ENCODE data around the gene STK25.

STK25 gene

GRCh38 chr2:241481687-241482086 lies 26.7 kb downstream of the STK25 start:
- DNase-seq (ENCODE audit: insufficient read length, low spot score) (no peak), FAIRE-seq (no peak)
- TF ChIP-seq CTCF (IDR thresholded peaks at IDR 0.05; ENCODE audit: insufficient read depth, missing control alignments), result no peak

GRCh38 chr2:241479026-241479898 lies 29.1 kb downstream of the STK25 start:
- TF ChIP-seq CTCF (IDR thresholded peaks at IDR 0.05; ENCODE audit: insufficient read depth, missing control alignments), result no peak
- DNase-seq (ENCODE audit: insufficient read length, low spot score) (no peak), FAIRE-seq (no peak)

- no peak for TF ChIP-seq CTCF (IDR thresholded peaks at IDR 0.05; ENCODE audit: insufficient read depth, missing control alignments)
- DNase-seq (ENCODE audit: insufficient read length, low spot score) (no peak), FAIRE-seq (no peak)
Measured at GRCh38 chr2:241478166-241478565, 30.2 kb downstream of the STK25 start.

- TF ChIP-seq CTCF (IDR thresholded peaks at IDR 0.05; ENCODE audit: insufficient read depth, missing control alignments), result no peak
- FAIRE-seq, result no peak
Measured at GRCh38 chr2:241475267-241475666, 33.1 kb downstream of the STK25 start.

GRCh38 chr2:241473399-241473798 lies 35.0 kb downstream of the STK25 start:
- FAIRE-seq, result no peak
- TF ChIP-seq CTCF (IDR thresholded peaks at IDR 0.05; ENCODE audit: insufficient read depth, missing control alignments), result no peak

More at GRCh38 chr2:241475267-241475666, 33.1 kb downstream of the STK25 start:
- DNase-seq (ENCODE audit: insufficient read length, low spot score), result no peak

GRCh38 chr2:241469746-241470145 lies 38.6 kb downstream of the STK25 start:
- no peak for TF ChIP-seq CTCF (IDR thresholded peaks at IDR 0.05; ENCODE audit: insufficient read depth, missing control alignments)
- no peak for FAIRE-seq
- no peak for DNase-seq (ENCODE audit: insufficient read length, low spot score)

More at GRCh38 chr2:241473399-241473798, 35.0 kb downstream of the STK25 start:
- no peak for DNase-seq (ENCODE audit: insufficient read length, low spot score)

GRCh38 chr2:241468476-241468781 lies 40.0 kb downstream of the STK25 start:
- FAIRE-seq, result no peak
- no peak for TF ChIP-seq CTCF (IDR thresholded peaks at IDR 0.05; ENCODE audit: insufficient read depth, missing control alignments)
- no peak for DNase-seq (ENCODE audit: insufficient read length, low spot score)

All from D721Med (cell line).